GM18951 (cell line): ENCODE results near the gene LRRFIP1.

ENCODE experiments used
- POLR2A ChIP-seq: IDR thresholded peaks from 4 replicates; pipeline ENCODE4 v1.6.1; 2011; ENCODE audit warnings: mild to moderate bottlenecking; ENCODE audit not compliant: insufficient read length, insufficient read depth; ENCODE audit errors: extremely low read depth
- in situ Hi-C: fragments of 300-500 bp; cut with MboI; formaldehyde crosslinking; loops from one replicate; pipeline ENCODE4 v1.12.0; 2022; ENCODE audit warnings: low sequenced_read_pairs, mixed read lengths, inconsistent platforms; ENCODE audit not compliant: unreplicated experiment

Gene LRRFIP1

GRCh38 chr2:237617587-237617982 is 9.8 kb upstream of the LRRFIP1 start:
- in situ Hi-C loops, result no loop called here
- TF ChIP-seq POLR2A, result no peak

GRCh38 chr2:237618449-237618848 is 8.9 kb upstream of the LRRFIP1 start:
- in situ Hi-C loops, result no loop called here
- TF ChIP-seq POLR2A, result no peak

- in situ Hi-C loops, result no loop called here
- no peak for TF ChIP-seq POLR2A
These were observed 3.7 kb upstream of the LRRFIP1 start for GRCh38 chr2:237623428-237624403.

- in situ Hi-C loops, result no loop called here
- TF ChIP-seq POLR2A, result no peak
These were observed 2.8 kb upstream of the LRRFIP1 start for GRCh38 chr2:237624565-237624964.

GRCh38 chr2:237625216-237625705 is 2.1 kb upstream of the LRRFIP1 start:
- in situ Hi-C loops, result no loop called here
- no peak for TF ChIP-seq POLR2A

- no peak for TF ChIP-seq POLR2A
These were observed 1.6 kb upstream of the LRRFIP1 start for GRCh38 chr2:237625777-237626176.

GRCh38 chr2:237626813-237627440 is 460 bp upstream of the LRRFIP1 start:
- no peak for TF ChIP-seq POLR2A
- in situ Hi-C loops, result no loop called here

More at GRCh38 chr2:237625777-237626176, 1.6 kb upstream of the LRRFIP1 start:
- in situ Hi-C loops, result no loop called here

- in situ Hi-C loops, result no loop called here
- no peak for TF ChIP-seq POLR2A
These were observed 1.1 kb downstream of the LRRFIP1 start for GRCh38 chr2:237628247-237629187.

GRCh38 chr2:237629188-237629534 is 1.8 kb downstream of the LRRFIP1 start:
- in situ Hi-C loops, result no loop called here
- no peak for TF ChIP-seq POLR2A

GRCh38 chr2:237629739-237630138 is 2.4 kb downstream of the LRRFIP1 start:
- TF ChIP-seq POLR2A, result no peak
- in situ Hi-C loops, result no loop called here

GRCh38 chr2:237630216-237631000 is 3.0 kb downstream of the LRRFIP1 start:
- in situ Hi-C loops, result no loop called here
- no peak for TF ChIP-seq POLR2A

- in situ Hi-C loops, result no loop called here
- no peak for TF ChIP-seq POLR2A
These were observed 3.8 kb downstream of the LRRFIP1 start for GRCh38 chr2:237631007-237631785.
